Suprapubic skin (tissue), 3 donors: ENCODE measurements around the gene UGT2A1.

Experiments
- CTCF ChIP-seq, 2 donors: fragments of 200-600 bp in 1 of 2; fragments of 450-650 bp in 1 of 2; sonication (generic) in 1 of 2; IDR thresholded peaks; one replicate each; pipeline ENCODE4 v1.5.1; 2016 to 2019; ENCODE audit warnings: antibody characterized with exemption in 2 of 2, mild to moderate bottlenecking in 1 of 2, moderate library complexity in 1 of 2
- POLR2AphosphoS5 ChIP-seq, 3 donors: sonication (generic); formaldehyde crosslinking; IDR thresholded peaks; one replicate each; pipeline ENCODE4 v1.6.1; 2017; ENCODE audit warnings: antibody characterized with exemption in 3 of 3

GRCh38 chr4:69702201-69702600, 49.2 kb upstream of the UGT2A1 start:
- no peak for TF ChIP-seq CTCF (IDR thresholded peaks at IDR 0.05)
- TF ChIP-seq POLR2AphosphoS5 (IDR thresholded peaks at IDR 0.05), result no peak
